Muscle of leg (tissue), 11 donors: ENCODE results near the gene F3. TPM values are rescaled to one million over a fixed set of nuclear protein-coding genes. Genes with fewer than 3 reads are reported as not detected.
"Not testable (repeated sequence)": the region's sequence is repeated elsewhere in the genome, so short reads cannot be mapped to it uniquely, and the experiment has no call there.

Experiments used
- DNase-seq: peaks from one replicate; pipeline ENCODE4 v3.0.0; 2013
- H3K27ac ChIP-seq: one replicate; pipeline ENCODE4 v1.5.1; 2013; ENCODE audit warnings: mild to moderate bottlenecking, low read length, control low read depth
- H3K27me3 ChIP-seq: one replicate; pipeline ENCODE4 v1.6.1; 2013; ENCODE audit warnings: low read length; ENCODE audit not compliant: control insufficient read depth, insufficient read depth
- H3K36me3 ChIP-seq: one replicate; pipeline ENCODE4 v1.6.1; 2013; ENCODE audit warnings: low read length; ENCODE audit not compliant: control insufficient read depth, insufficient read depth
- H3K4me1 ChIP-seq: one replicate; pipeline ENCODE4 v1.6.1; 2013; ENCODE audit warnings: low read length; ENCODE audit not compliant: control insufficient read depth, insufficient read depth
- H3K4me3 ChIP-seq: one replicate; pipeline ENCODE4 v1.5.1; 2013; ENCODE audit warnings: low read length, control low read depth
- H3K9me3 ChIP-seq: replicated peaks from 2 replicates; pipeline ENCODE4 v1.6.1; 2013; ENCODE audit warnings: low read depth, low read length; ENCODE audit not compliant: control insufficient read depth
- WGBS: methylation state at CpG from one replicate; pipeline ENCODE4 v1.1.5; 2013; ENCODE audit warnings: missing lambda C conversion rate; ENCODE audit not compliant: insufficient coverage; 5-methylcytosine and 5-hydroxymethylcytosine counted together
- polyA plus RNA-seq, 8 donors: library from polyadenylated mRNA; unstranded; fragments of 120-200 nt; gene quantifications; one replicate each; pipeline versions ENCODE4 v1.2.1 to v1.2.3, GENCODE V29; 2013; ENCODE audit warnings: inconsistent platforms in 1 of 8, low replicate concordance in 1 of 8; ENCODE audit not compliant: insufficient read length in 8 of 8, insufficient read depth in 1 of 8
- total RNA-seq: library from RNA; stranded (reverse); fragments of 120-200 nt; gene quantifications from one replicate; pipeline ENCODE4 v1.2.4, GENCODE V29; 2013

F3 gene
- total and polyA plus RNA-seq, 9 donors, result 1.6 to 6.0 (median 2.4) TPM

GRCh38 chr1:94570965-94571364 is 29.4 kb upstream of the F3 start:
- 58% methylated on average over 9 of the region's 9 CpGs for WGBS
- H3K36me3 ChIP-seq, H3K4me3 ChIP-seq, H3K4me1 ChIP-seq, H3K9me3 ChIP-seq, DNase-seq, H3K27ac ChIP-seq, H3K27me3 ChIP-seq: not testable (repeated sequence)

DNA sequence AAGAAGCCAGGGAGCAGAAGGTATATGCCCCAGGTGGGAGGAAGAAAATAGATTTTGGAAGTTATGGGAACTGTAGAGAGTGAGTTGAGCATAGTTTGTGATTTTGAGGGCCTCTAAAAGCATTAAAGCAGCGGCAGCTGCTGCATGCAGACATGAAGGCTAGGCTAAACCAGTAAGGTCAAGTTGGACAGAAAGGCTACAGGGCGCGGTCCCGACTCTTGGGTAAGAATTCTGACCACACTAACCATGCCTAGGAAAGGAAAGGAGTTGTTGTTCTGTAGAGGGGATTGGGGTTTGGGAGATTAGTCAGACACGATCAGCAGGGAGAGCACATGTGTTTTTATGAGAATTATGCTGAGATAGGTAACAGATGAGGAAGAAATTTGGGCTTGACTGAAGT is 27.2 kb upstream of the F3 start:
- H3K4me3 ChIP-seq, H3K27me3 ChIP-seq, H3K27ac ChIP-seq, H3K36me3 ChIP-seq, DNase-seq, H3K9me3 ChIP-seq, H3K4me1 ChIP-seq: not testable (repeated sequence)
- 80% methylated on average over 1 of the region's 5 CpGs for WGBS

GRCh38 chr1:94567975-94568607 is 26.5 kb upstream of the F3 start:
- H3K4me3 ChIP-seq, H3K4me1 ChIP-seq, H3K27me3 ChIP-seq, H3K36me3 ChIP-seq, H3K9me3 ChIP-seq, DNase-seq, H3K27ac ChIP-seq: not testable (repeated sequence)
- WGBS, result 83% methylated on average over 2 of the region's 2 CpGs

GRCh38 chr1:94566436-94566835 is 24.9 kb upstream of the F3 start:
- not testable (repeated sequence) for H3K4me1 ChIP-seq, H3K27me3 ChIP-seq, H3K27ac ChIP-seq, DNase-seq, H3K4me3 ChIP-seq, H3K9me3 ChIP-seq, H3K36me3 ChIP-seq
- 45% methylated on average over 5 of the region's 5 CpGs for WGBS

GRCh38 chr1:94565901-94566300 is 24.3 kb upstream of the F3 start:
- H3K9me3 ChIP-seq, result no peaks in the 10 kb centered on the region
- DNase-seq, result no peak
- no CpG with 5 or more reads among the region's 2 CpGs for WGBS
- no peaks in the 10 kb centered on the region for H3K27me3 ChIP-seq
- H3K36me3 ChIP-seq, result no peaks in the 10 kb centered on the region
- no peak overlapping the region for H3K27ac ChIP-seq
- no peak overlapping the region for H3K4me3 ChIP-seq
- no peaks in the 10 kb centered on the region for H3K4me1 ChIP-seq

GRCh38 chr1:94562519-94563260 is 21.1 kb upstream of the F3 start:
- no peaks in the 10 kb centered on the region for H3K9me3 ChIP-seq
- no peak for DNase-seq
- no peaks in the 10 kb centered on the region for H3K36me3 ChIP-seq
- WGBS, result 70% methylated on average over 6 of the region's 12 CpGs
- no peaks in the 10 kb centered on the region for H3K27me3 ChIP-seq
- H3K4me1 ChIP-seq, result no peaks in the 10 kb centered on the region
- H3K4me3 ChIP-seq, result no peak overlapping the region
- no peak overlapping the region for H3K27ac ChIP-seq

- WGBS, result no CpG with 5 or more reads among the region's 1 CpG
- no peaks in the 10 kb centered on the region for H3K9me3 ChIP-seq
Observed at GRCh38 chr1:94560333-94560732, 18.8 kb upstream of the F3 start.

DNA sequence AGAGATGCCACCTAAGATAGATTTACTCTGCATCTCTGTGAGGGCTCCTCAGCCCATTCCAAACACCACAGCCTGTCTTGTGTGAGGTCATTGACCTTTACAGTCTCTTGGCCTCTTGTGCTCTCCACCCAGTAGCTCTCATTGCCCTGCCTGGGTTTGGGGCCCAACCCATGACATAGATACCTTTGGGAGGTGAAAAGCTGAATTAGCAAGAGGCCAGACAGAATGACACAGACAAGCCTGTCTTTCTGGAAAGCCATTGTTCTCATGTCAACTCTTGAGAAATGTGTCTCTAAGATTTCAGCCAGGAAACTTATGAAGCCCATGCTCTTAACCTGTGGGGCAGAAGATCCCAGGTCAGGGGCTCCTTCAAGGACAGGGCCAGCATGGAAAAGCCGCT is 18.4 kb upstream of the F3 start:
- no peak for DNase-seq
- H3K27me3 ChIP-seq, result no peaks in the 10 kb centered on the region
- H3K36me3 ChIP-seq, result no peaks in the 10 kb centered on the region
- no peak overlapping the region for H3K4me3 ChIP-seq
- no peak overlapping the region for H3K27ac ChIP-seq
- no peaks in the 10 kb centered on the region for H3K4me1 ChIP-seq
- no peaks in the 10 kb centered on the region for H3K9me3 ChIP-seq
- no CpG with 5 or more reads among the region's 1 CpG for WGBS

More at GRCh38 chr1:94560333-94560732, 18.8 kb upstream of the F3 start:
- no peaks in the 10 kb centered on the region for H3K4me1 ChIP-seq
- H3K27me3 ChIP-seq, result no peaks in the 10 kb centered on the region
- H3K27ac ChIP-seq, result no peak overlapping the region
- H3K4me3 ChIP-seq, result no peak overlapping the region
- H3K36me3 ChIP-seq, result no peaks in the 10 kb centered on the region
- DNase-seq, result no peak

- H3K27me3 ChIP-seq, result no peaks in the 10 kb centered on the region
- H3K4me3 ChIP-seq, result no peak overlapping the region
- no peaks in the 10 kb centered on the region for H3K36me3 ChIP-seq
- H3K27ac ChIP-seq, result no peak overlapping the region
- DNase-seq, result no peak
- no peaks in the 10 kb centered on the region for H3K9me3 ChIP-seq
- 87% methylated on average over 3 of the region's 5 CpGs for WGBS
- H3K4me1 ChIP-seq, result peaks cover 2% of the 10 kb centered on the region
Observed at GRCh38 chr1:94555091-94555490, 13.5 kb upstream of the F3 start.

- Histone ChIP-seq H3K36me3 (no peaks in the 10 kb centered on the region), H3K27ac (no peak overlapping the region), H3K4me3 (no peak overlapping the region), H3K9me3 (no peaks in the 10 kb centered on the region), H3K27me3 (no peaks in the 10 kb centered on the region), H3K4me1 (peaks cover 2% of the 10 kb centered on the region)
- WGBS, result no CpG with 5 or more reads among the region's 5 CpGs
- DNase-seq, result no peak
Observed at GRCh38 chr1:94554580-94554979, 13.0 kb upstream of the F3 start.
